Cerebellar nuclear complex (tissue), 1 donor: Measurements from ENCODE around the gene GADD45GIP1.
A peak's percentile ranks its signal among the peaks of the same experiment; 100 is the strongest.
"Not testable (repeated sequence)": the region's sequence is repeated elsewhere in the genome, so short reads cannot be mapped to it uniquely, and the experiment has no call there.

Experiments
- DNase-seq, 2 experiments: peaks; one replicate each; lab custom pipeline; 2025; lab: John Stamatoyannopoulos, UW

Gene GADD45GIP1

GRCh38 chr19:12939975-12940423 lies 17.0 kb downstream of the GADD45GIP1 start:
- DNase-seq = no peak

GRCh38 chr19:12938779-12939601 lies 18.0 kb downstream of the GADD45GIP1 start:
- DNase-seq = no peak

- peak; percentile 98 for DNase-seq
Measured at GRCh38 chr19:12937927-12938778, 18.9 kb downstream of the GADD45GIP1 start, which contains the start of gene CALR. TSS of gene CALR (plus strand) at chr19:12938609. CDS start at chr19:12938680, 71 bp downstream.

GRCh38 chr19:12937093-12937926 lies 19.7 kb downstream of the GADD45GIP1 start:
- no peak for DNase-seq

- DNase-seq = no peak
Measured at GRCh38 chr19:12936582-12936981, 20.4 kb downstream of the GADD45GIP1 start.

- no peak for DNase-seq
Measured at GRCh38 chr19:12935071-12935470, 22.0 kb downstream of the GADD45GIP1 start.

GRCh38 chr19:12933287-12934072 lies 23.5 kb downstream of the GADD45GIP1 start, which contains the start of gene FARSA:
TSS of gene FARSA (minus strand) at chr19:12933711. CDS start at chr19:12933696, 15 bp downstream.
- peak; percentile 67 to 94 for DNase-seq

GRCh38 chr19:12932392-12933286 lies 24.4 kb downstream of the GADD45GIP1 start:
- no peak for DNase-seq

- no peak for DNase-seq
Measured at GRCh38 chr19:12930002-12930645, 26.9 kb downstream of the GADD45GIP1 start.

- no peak for DNase-seq
Measured at GRCh38 chr19:12924621-12925310, 32.3 kb downstream of the GADD45GIP1 start.

GRCh38 chr19:12922959-12923358 lies 34.1 kb downstream of the GADD45GIP1 start:
- no peak for DNase-seq

GRCh38 chr19:12921047-12921446 lies 36.0 kb downstream of the GADD45GIP1 start:
- no peak for DNase-seq

- DNase-seq = no peak
Measured at GRCh38 chr19:12918253-12918652, 38.8 kb downstream of the GADD45GIP1 start.

- not testable (repeated sequence) for DNase-seq
Measured at GRCh38 chr19:12915860-12916259, 41.2 kb downstream of the GADD45GIP1 start.

GRCh38 chr19:12913851-12914690 lies 43.0 kb downstream of the GADD45GIP1 start:
- no peak for DNase-seq

GRCh38 chr19:12913011-12913561 lies 43.9 kb downstream of the GADD45GIP1 start:
- peak; percentile 83 to 89 for DNase-seq

- no peak for DNase-seq
Measured at GRCh38 chr19:12912571-12912970, 44.5 kb downstream of the GADD45GIP1 start.
